ENCODE measurements around the gene OR13A1. TPM values are rescaled to one million over a fixed set of nuclear protein-coding genes. Genes with fewer than 3 reads are reported as not detected.

The OR13A1 gene
- total RNA-seq, 2 experiments from 2014 or later: not detected

Other genes starting within 250 kb of the OR13A1 start
- 1 to 10 TPM; 6.8 to 7.5 TPM for gene ALOX5, start 58.6 kb upstream of the OR13A1 start, total RNA-seq